Chondrocyte (in vitro differentiated cells): ENCODE results near the gene RFPL3. TPM values are rescaled to one million over a fixed set of nuclear protein-coding genes. Genes with fewer than 3 reads are reported as not detected.

Experiments used
- DNase-seq: peaks from one replicate; pipeline ENCODE4 v3.0.0; 2021; ENCODE audit warnings: mixed read lengths, low spot score
- H3K27ac Mint-ChIP-seq: one replicate; pipeline ENCODE4 v1.8.0; 2021; ENCODE audit warnings: mild to moderate bottlenecking, moderate library complexity, mixed read lengths; ENCODE audit not compliant: unreplicated experiment
- H3K27me3 Mint-ChIP-seq: 2 replicates; pipeline ENCODE4 v1.8.0; 2021; ENCODE audit warnings: low read depth, mixed read lengths
- H3K36me3 Mint-ChIP-seq: 2 replicates; pipeline ENCODE4 v1.8.0; 2021; ENCODE audit warnings: low read depth, mixed read lengths
- H3K4me1 Mint-ChIP-seq: 2 replicates; pipeline ENCODE4 v1.8.0; 2021; ENCODE audit warnings: low read depth, mild to moderate bottlenecking, mixed read lengths
- H3K4me3 Mint-ChIP-seq: one replicate; pipeline ENCODE4 v1.8.0; 2021; ENCODE audit warnings: mild to moderate bottlenecking, moderate library complexity, mixed read lengths; ENCODE audit not compliant: unreplicated experiment
- H3K9me3 Mint-ChIP-seq: 2 replicates; pipeline ENCODE4 v1.8.0; 2021; ENCODE audit warnings: low read depth, mixed read lengths
- CTCF ChIP-seq: fragments of 200-600 bp; sonication (generic); IDR thresholded peaks from 2 replicates; pipeline ENCODE4 v1.5.0; 2021; ENCODE audit warnings: antibody characterized with exemption, mild to moderate bottlenecking, moderate library complexity
- total RNA-seq: library from RNA; stranded (reverse); gene quantifications from 3 replicates; pipeline ENCODE4 v1.2.1, GENCODE V29; 2021

Gene RFPL3
- total RNA-seq, 1 donor from 2014 or later = not detected

GRCh38 chr22:32322986-32323385 is 34.7 kb upstream of the RFPL3 start:
- no peaks in the 10 kb centered on the region for H3K4me1 Mint-ChIP-seq
- H3K4me3 Mint-ChIP-seq = no peak overlapping the region
- H3K36me3 Mint-ChIP-seq = peaks cover 2% of the 10 kb centered on the region
- no peak for TF ChIP-seq CTCF
- H3K27me3 Mint-ChIP-seq = peaks cover 14% of the 10 kb centered on the region
- no peak for DNase-seq
- H3K27ac Mint-ChIP-seq = no peak overlapping the region
- peaks cover 9% of the 10 kb centered on the region for H3K9me3 Mint-ChIP-seq

GRCh38 chr22:32323513-32324164 is 34.0 kb upstream of the RFPL3 start:
- DNase-seq = no peak
- H3K9me3 Mint-ChIP-seq = peaks cover 9% of the 10 kb centered on the region
- peaks cover 11% of the 10 kb centered on the region for H3K27me3 Mint-ChIP-seq
- no peak overlapping the region for H3K27ac Mint-ChIP-seq
- peaks cover 2% of the 10 kb centered on the region for H3K36me3 Mint-ChIP-seq
- H3K4me3 Mint-ChIP-seq = no peak overlapping the region
- no peaks in the 10 kb centered on the region for H3K4me1 Mint-ChIP-seq
- TF ChIP-seq CTCF = no peak

GRCh38 chr22:32324505-32325415 is 32.9 kb upstream of the RFPL3 start:
- DNase-seq = no peak
- Mint-ChIP-seq H3K36me3 (peaks cover 2% of the 10 kb centered on the region), H3K4me3 (no peak overlapping the region), H3K27me3 (peaks cover 6% of the 10 kb centered on the region), H3K4me1 (no peaks in the 10 kb centered on the region), H3K9me3 (peaks cover 7% of the 10 kb centered on the region), H3K27ac (no peak overlapping the region)
- no peak for TF ChIP-seq CTCF

- DNase-seq = no peak
- Mint-ChIP-seq H3K4me3 (no peak overlapping the region), H3K9me3 (peaks cover 7% of the 10 kb centered on the region), H3K27ac (no peak overlapping the region), H3K4me1 (no peaks in the 10 kb centered on the region), H3K27me3 (peaks cover 5% of the 10 kb centered on the region), H3K36me3 (peaks cover 2% of the 10 kb centered on the region)
- no peak for TF ChIP-seq CTCF
Observed at GRCh38 chr22:32325416-32325801, 32.3 kb upstream of the RFPL3 start.

- Mint-ChIP-seq H3K27ac (no peak overlapping the region), H3K4me3 (no peak overlapping the region), H3K9me3 (peaks cover 7% of the 10 kb centered on the region), H3K4me1 (no peaks in the 10 kb centered on the region), H3K27me3 (peaks cover 2% of the 10 kb centered on the region), H3K36me3 (peaks cover 2% of the 10 kb centered on the region)
- no peak for DNase-seq
- TF ChIP-seq CTCF = no peak
Observed at GRCh38 chr22:32325811-32326237, 31.8 kb upstream of the RFPL3 start.
